Stimulated activated CD4-positive, alpha-beta T cell treated with anti-CD3 and anti-CD28 coated beads, Interleukin-1b, Interleukin-23, amount 100 ng/mL, for 24 hours (primary cell): ENCODE data around the gene CDH13.

Experiments
- DNase-seq, 4 experiments: peaks; one replicate each; pipeline ENCODE4 v3.0.0-alpha.2; 2020; ENCODE audit warnings: low read depth in 4 of 4, low spot score in 1 of 4

Gene CDH13

GRCh38 chr16:82773018-82773417 lies 146.2 kb downstream of the CDH13 start:
- no peak for DNase-seq

DNA sequence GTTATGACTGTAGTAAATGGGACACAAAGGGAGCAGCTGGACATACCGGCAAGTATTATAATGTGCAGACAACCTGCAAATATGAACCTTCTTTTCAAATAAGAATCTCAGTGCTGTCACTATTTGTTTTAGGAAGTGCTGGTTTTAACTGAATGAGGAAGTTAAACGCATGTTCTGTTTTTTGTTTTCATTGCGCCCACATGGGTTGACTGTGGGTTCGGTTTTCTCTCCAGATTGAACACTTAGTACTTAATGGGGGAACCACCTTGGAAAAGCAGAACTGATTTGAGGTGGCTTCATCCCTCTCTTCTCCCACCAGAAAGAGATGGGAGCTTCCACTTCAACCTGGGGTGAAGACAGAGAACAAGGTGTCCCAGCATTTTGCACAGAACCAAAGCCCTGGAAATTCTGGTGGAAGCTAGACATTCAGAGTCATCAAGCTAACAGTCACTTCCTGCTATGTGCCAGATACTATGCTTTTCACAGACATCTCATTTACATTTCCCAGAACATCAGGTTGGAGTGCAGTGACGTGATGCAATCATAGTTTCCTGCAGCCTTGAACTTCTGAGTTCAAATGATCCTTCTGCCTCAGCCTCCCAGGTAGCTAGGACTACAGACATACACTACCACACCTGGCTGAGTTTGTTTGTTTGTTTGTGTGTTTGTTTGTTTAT lies 149.8 kb downstream of the CDH13 start:
- DNase-seq, result no peak

- no peak for DNase-seq
These were observed 156.0 kb downstream of the CDH13 start for GRCh38 chr16:82782715-82783251.

DNA sequence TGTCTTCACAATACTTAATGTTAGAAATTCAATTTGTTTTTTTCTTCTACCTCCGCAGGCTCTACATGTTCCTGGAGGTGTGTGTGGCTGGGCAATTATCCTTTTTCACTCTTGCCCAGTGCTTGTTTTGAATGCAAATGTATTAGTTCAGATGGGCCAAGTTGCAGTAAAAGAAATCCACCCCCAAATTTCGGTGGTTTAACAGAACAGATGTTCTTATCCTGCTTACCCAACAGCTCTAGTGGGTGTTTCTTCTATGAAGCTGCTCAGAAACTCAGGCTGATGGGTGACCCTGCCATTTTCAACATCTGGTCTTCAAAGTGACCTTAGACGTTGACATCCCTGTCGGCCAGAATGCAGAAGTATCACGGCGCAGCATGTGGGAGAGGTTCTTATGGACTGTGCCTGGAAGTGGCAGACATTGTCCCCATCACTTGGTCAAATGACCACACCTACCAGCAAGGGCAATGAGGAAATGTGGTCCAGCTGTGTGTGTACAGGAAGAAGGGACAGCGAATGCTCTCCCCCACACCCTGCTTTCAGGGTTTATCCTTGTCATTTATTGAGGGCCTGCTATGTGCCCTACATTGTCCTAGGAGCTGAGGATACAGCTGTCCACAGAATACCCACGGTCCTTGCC lies 157.3 kb downstream of the CDH13 start:
- no peak for DNase-seq

DNA sequence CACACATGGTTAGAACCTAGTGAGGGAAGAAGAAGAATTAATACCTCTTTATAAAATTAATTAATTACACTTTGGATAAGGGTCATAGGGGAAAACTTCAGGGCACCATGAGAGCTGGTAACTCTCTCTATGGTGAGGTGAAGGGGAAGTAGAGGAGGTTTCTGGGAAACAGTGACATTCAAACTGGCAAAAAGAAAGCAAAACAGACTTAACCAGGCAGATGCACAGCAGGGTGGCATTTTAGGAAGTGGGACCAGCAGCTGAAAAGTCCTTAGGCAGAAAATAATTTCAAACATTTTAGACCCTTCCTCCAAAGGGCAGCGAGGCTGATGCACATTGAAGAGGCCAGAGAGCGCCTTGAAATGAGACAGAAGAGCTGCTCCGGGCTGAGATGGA lies 157.8 kb downstream of the CDH13 start:
- no peak for DNase-seq

DNA sequence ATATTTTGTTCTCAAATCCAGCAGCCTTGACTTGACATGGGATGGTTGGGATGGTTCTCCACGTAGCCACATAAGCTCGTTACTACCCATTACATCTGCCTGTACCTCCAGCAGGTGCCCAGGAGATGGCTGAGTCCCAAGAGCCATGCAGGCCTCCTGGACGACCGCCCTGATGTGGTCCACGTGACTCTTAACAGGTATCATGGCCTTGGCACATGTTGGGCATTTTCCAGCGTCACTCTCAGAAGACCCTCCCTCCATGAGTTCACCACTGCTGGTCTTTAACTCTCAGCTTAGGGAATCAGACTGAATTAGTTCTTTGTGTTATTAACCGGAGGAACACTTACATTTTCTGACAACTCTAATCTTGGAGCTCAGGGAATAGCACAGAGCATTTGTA lies 161.5 kb downstream of the CDH13 start:
- DNase-seq, result no peak

DNA sequence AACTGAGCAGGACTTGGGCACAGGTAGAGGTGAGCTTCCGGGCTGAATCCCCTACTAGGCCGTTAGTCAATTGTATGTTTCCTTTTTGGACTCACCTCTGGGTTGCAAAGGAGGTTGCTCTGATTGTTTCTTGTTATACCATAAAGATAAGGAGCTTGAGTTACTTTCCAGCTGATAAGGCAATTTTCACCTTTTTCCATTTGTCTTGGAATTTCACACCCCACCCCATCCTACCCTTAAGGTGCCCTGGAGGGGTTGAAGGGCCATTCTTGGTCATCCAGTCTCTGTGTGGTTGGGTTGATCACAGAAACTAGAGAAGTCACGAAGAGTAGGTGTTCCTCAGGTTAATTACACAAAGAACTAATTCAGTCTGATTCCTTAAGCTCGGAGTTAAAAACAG lies 162.2 kb downstream of the CDH13 start:
- no peak for DNase-seq

- no peak for DNase-seq
These were observed 165.9 kb downstream of the CDH13 start for GRCh38 chr16:82792693-82793092.

DNA sequence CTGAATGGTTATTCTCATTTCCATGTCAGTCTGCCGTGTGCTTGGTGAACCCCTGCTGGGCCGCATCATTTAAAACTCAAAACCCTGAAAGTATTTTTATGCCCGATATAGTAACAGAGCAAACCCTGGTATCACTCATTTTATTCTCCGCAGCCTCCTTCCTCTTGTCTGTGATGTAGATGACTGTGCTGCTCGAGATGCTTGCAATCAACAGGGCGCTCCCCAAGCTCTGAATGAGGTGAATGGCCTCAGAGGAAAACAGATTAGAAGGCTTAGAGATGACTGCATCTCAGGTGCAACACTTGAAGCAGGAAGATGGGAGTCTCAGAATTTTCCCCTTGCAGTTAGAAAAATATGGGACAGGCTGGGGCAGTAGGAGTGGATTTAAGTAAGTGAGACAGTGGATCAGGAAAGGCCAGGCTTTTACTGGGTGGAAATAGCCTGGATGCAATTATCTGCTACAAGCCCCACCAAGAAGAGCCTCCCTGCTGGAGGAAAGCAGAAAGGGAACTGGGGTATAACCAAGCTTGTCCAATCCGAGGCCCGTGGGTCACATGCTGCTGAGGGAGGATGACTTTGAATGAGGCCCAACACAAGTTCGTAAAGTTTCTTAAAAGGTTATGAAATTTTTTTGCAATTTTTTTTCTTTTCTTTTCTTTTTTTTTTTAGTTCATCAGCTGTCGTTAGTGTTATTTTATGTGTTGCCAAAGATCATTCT lies 166.9 kb downstream of the CDH13 start:
- DNase-seq, result no peak

DNA sequence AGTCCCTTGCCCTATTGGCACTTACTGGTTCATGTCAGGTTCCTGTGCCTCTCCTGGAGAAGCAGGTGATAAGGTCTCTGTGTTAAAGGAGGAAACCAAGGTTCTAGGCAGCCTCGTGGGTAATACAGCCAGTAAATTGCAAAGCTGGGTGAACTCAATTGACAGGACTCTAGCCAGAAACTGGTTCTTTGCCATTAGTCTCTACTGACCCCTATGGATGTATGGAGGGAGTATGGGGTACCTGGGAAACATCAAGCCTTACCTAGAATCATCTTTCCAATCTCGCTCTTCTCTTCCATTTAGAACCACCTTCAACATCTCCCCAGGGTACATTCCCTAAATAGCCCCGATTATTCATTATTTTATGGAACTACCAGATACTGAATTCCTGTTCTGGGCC lies 169.3 kb downstream of the CDH13 start:
- DNase-seq, result no peak

GRCh38 chr16:82801361-82801760 lies 174.6 kb downstream of the CDH13 start:
- peak in 1 of 4 experiments; percentile 2 for DNase-seq

- DNase-seq, result no peak
These were observed 179.1 kb downstream of the CDH13 start for GRCh38 chr16:82805866-82806265.

GRCh38 chr16:82807311-82807710 lies 180.5 kb downstream of the CDH13 start:
- DNase-seq, result no peak

- DNase-seq, result no peak
These were observed 181.3 kb downstream of the CDH13 start for GRCh38 chr16:82808036-82808435.

- DNase-seq, result no peak
These were observed 183.3 kb downstream of the CDH13 start for GRCh38 chr16:82810077-82810476.

DNA sequence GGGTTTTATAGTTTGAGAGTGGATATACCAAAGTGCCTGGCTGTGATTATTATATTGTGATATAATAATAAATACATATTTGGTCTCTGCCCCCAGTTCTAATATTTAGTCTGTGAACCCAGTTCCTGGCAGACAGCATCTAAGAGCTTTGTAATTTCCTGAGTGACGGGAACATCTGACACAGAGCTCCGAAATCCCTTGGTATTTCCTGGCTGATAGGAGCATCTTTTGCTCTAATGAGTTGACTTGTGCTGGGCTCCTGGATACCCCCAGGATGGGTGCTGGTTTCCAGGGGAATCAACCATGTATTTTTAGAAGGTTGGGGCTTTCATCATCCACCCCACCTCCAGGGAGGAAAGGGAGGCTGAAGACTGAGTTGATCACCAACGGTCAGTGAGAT lies 187.3 kb downstream of the CDH13 start:
- no peak for DNase-seq

DNA sequence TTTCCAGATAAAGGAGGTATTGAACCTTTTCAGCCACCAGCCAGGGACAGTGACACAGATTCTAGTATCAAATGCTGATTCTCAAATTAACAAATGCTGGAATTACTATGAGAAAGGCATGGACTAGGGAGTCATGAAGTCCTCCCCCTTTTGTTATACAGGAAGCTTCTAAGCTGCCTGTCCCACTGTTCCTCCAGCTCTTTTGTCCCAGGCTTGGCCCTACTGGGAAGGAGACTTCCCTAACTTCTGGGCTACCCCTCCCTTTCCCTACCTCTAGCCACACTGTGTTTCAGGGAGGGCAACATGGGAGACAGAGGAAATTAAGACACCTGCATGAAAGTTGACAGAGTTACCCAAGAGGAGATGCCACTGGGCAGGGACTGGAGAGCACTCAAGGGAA lies 192.5 kb downstream of the CDH13 start:
- DNase-seq, result no peak

DNA sequence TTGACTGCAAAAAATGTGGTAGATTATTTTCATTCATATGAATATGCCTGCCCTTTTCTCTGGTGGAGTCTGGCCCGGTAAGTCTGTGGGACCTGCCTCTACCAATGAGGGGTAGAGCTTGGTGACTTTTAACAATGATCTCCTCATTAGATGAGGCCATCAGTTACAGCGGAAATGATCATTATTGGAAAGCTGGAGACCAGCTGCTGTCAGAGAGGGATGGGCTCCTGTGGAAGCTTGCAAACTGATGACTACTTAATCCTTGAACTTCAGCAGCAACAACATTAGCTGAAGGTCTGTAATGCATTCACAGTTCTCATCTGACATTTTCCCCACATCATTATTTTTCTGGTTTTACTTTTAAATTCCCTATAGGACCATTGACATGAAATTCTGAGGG lies 194.1 kb downstream of the CDH13 start:
- DNase-seq, result no peak

- no peak for DNase-seq
These were observed 197.6 kb downstream of the CDH13 start for GRCh38 chr16:82824408-82824807.

DNA sequence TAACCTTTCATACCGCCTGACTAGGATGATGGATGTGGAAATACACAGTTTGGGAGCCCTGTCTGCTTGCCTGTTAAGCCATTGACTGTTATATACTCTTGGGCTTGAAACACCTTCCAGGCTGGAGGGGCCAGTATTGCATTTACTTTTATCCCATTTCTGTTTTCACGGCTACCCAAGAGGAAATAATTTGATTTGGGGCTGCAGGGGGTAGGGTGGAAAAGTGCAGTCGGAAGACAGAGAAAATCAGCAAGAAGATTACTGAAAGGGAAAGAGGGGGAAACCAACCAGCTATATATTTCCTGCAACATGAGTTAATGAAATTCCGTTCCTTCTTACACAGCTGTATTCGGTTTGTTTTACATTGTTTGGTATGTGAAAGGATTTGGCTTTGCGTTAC lies 202.5 kb downstream of the CDH13 start:
- no peak for DNase-seq

DNA sequence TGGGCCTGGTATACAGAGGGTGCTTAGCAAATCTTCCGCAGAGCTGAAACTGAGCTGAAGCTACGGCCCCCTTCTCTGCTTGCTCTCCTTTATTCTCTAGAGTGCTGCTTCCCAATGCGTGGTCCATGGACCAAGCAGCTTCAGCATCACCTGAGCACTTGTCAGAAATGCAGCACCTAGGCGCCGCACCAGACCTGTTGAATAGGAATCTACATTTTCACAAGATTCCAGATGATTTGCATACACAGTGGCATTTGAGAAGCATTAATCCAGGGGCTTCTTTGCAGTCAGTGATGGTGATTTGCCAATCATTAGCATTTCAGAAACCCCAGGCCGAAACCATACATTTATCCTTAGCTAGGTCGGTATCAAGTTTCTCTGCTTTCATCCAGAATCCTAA lies 204.2 kb downstream of the CDH13 start:
- no peak for DNase-seq

- DNase-seq, result no peak
These were observed 206.1 kb downstream of the CDH13 start for GRCh38 chr16:82832821-82833220.
